Urothelium cell line (cell line): Measurements from ENCODE around the gene SCYGR4.
"Not testable (repeated sequence)": the region's sequence is repeated elsewhere in the genome, so short reads cannot be mapped to it uniquely, and the experiment has no call there.

Source experiments
- DNase-seq: peaks from one replicate; pipeline ENCODE4 v3.0.0; 2011; ENCODE audit warnings: low spot score, mixed read lengths
- FAIRE-seq: peaks from 2 replicates; lab custom pipeline; 2011; peaks lifted over from hg19 to GRCh38; lab: Jason Lieb, UNC

SCYGR4 gene

DNA sequence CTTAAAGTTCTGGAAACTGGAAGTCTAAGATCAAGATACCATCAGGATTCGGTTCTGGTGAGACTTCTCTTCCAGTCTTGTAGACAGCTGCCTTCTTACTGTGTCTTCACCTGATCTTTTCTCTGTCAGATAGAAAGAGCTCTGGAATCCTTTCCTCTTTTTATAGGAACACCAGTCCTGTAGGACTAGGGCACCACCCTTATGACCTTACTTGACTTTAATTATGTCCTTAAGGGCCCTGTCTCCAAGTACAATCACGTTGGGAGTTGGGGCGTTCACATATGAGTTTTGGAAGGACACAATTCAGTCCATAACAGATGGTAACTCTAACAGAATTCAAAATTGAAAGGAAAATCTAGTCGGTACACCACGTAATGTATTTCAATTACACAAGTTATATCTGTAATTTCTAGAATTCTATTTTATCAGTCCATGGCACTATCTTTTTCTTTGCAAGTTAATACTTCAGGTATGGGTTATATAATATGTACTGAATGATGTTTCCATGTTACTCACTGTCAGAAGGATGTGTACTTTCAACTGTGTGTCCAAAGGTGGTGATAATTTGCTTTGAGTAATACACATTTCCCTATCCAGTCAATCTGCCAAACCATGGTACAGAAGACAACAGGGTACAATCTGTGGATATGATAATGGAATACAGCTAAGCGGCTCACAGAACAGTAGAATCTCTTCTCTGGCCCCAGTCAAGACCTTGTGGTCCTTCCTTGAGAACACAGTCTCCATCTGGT is 48.1 kb downstream of the SCYGR4 start:
- FAIRE-seq (no peak), DNase-seq (no peak)

DNA sequence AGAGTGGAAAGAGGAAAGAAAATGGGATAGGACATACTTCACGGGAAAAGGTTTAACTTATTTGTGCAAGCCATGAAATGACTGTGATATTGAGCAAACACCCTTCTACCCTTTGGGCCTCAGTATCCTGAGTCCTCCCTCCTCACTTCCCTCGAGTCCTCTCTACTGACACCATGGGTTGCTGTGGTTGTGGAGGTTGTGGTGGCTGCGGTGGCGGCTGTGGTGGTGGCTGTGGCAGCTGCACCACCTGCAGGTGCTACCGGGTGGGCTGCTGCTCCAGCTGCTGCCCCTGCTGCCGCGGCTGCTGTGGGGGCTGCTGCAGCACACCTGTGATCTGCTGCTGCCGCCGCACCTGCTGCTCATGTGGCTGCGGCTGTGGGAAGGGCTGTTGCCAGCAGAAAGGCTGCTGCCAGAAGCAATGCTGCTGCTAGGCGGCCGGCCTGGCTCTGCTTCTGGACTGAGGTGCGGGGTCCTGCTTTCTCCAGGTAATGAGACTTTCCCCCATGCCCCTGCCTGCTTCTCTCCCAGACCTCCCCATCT is 49.4 kb downstream of the SCYGR4 start, which contains the start of gene SCYGR5:
SCYGR5 (plus strand) TSS at position 174 of the 540 bp plus-strand sequence; CDS start at position 174, 0 bp downstream.
- not testable (repeated sequence) for FAIRE-seq, DNase-seq
